Neuronal stem cell (in vitro differentiated cells): Measurements from ENCODE around the gene ADARB1.

ENCODE experiments used
- DNase-seq: peaks from one replicate; pipeline ENCODE4 v3.0.0-alpha.2; 2013; ENCODE audit warnings: low spot score
- H2AFZ ChIP-seq: one replicate; pipeline ENCODE4 v1.6.1; 2013; ENCODE audit warnings: mild to moderate bottlenecking, low read length, inconsistent platforms
- H2AK5ac ChIP-seq: 2 replicates; pipeline ENCODE4 v1.6.1; 2013; ENCODE audit warnings: low read depth, mild to moderate bottlenecking, inconsistent platforms, low read length, moderate library complexity, mixed read lengths
- H2BK120ac ChIP-seq: 2 replicates; pipeline ENCODE4 v1.6.1; 2013; ENCODE audit warnings: low read depth, mild to moderate bottlenecking, inconsistent platforms, low read length, moderate library complexity, mixed read lengths
- H2BK12ac ChIP-seq: one replicate; pipeline ENCODE4 v1.6.1; 2013; ENCODE audit warnings: low read length, inconsistent platforms
- H2BK15ac ChIP-seq: 2 replicates; pipeline ENCODE4 v1.6.1; 2013; ENCODE audit warnings: mild to moderate bottlenecking, low read length, inconsistent platforms, mixed read lengths
- H2BK5ac ChIP-seq: one replicate; pipeline ENCODE4 v1.6.1; 2013; ENCODE audit warnings: inconsistent platforms, mild to moderate bottlenecking, low read length, moderate library complexity
- H3K14ac ChIP-seq: one replicate; pipeline ENCODE4 v1.6.1; 2013; ENCODE audit warnings: low read length, inconsistent platforms
- H3K18ac ChIP-seq: 2 replicates; pipeline ENCODE4 v1.6.1; 2013; ENCODE audit warnings: low read length, inconsistent platforms
- H3K23ac ChIP-seq: 2 replicates; pipeline ENCODE4 v1.6.1; 2013; ENCODE audit warnings: low read depth, mild to moderate bottlenecking, mixed read lengths, low read length, inconsistent platforms; ENCODE audit not compliant: poor library complexity
- H3K27ac ChIP-seq: replicated peaks from 3 replicates; pipeline ENCODE4 v1.5.1; 2013; ENCODE audit warnings: low read length, inconsistent platforms
- H3K27me3 ChIP-seq, 3 experiments: 2 replicates each; pipeline ENCODE4 v1.6.1; 2013; ENCODE audit warnings: low read length in 3 of 3, mild to moderate bottlenecking in 2 of 3, inconsistent platforms in 1 of 3, low read depth in 1 of 3, mixed read lengths in 1 of 3, moderate library complexity in 1 of 3; ENCODE audit not compliant: control insufficient read depth in 3 of 3, insufficient read depth in 3 of 3
- H3K36me3 ChIP-seq, 2 donors: replicated peaks in 1 of 2; 2 replicates each; pipeline ENCODE4 v1.6.1; 2013; ENCODE audit warnings: low read length in 2 of 2; ENCODE audit not compliant: control insufficient read depth in 2 of 2, insufficient read depth in 2 of 2
- H3K4ac ChIP-seq: 2 replicates; pipeline ENCODE4 v1.6.1; 2013; ENCODE audit warnings: inconsistent platforms, mild to moderate bottlenecking, low read length, moderate library complexity
- H3K4me1 ChIP-seq, 2 donors: 1 replicate in 1 of 2; 2 replicates in 1 of 2; pipeline ENCODE4 v1.6.1; 2013; ENCODE audit warnings: low read length in 2 of 2, low read depth in 1 of 2; ENCODE audit not compliant: control insufficient read depth in 2 of 2, insufficient read depth in 1 of 2
- H3K4me2 ChIP-seq: one replicate; pipeline ENCODE4 v1.6.1; 2013; ENCODE audit warnings: mild to moderate bottlenecking, low read length, inconsistent platforms; ENCODE audit not compliant: insufficient read depth, poor library complexity, severe bottlenecking
- H3K4me3 ChIP-seq, 2 donors: 2 replicates each; pipeline ENCODE4 v1.5.1; 2013; ENCODE audit warnings: low read length in 2 of 2, mild to moderate bottlenecking in 2 of 2, inconsistent platforms in 1 of 2, moderate library complexity in 1 of 2
- H3K79me1 ChIP-seq: one replicate; pipeline ENCODE4 v1.6.1; 2013; ENCODE audit warnings: low read depth, mild to moderate bottlenecking, inconsistent platforms, low read length, moderate library complexity
- H3K9ac ChIP-seq: one replicate; pipeline ENCODE4 v1.6.1; 2013; ENCODE audit warnings: mild to moderate bottlenecking, low read depth, low read length, inconsistent platforms; ENCODE audit not compliant: poor library complexity
- H3K9me3 ChIP-seq, 2 donors: replicated peaks in 1 of 2; 2 replicates each; pipeline versions ENCODE3 to v1.6.1; 2013; ENCODE audit warnings: low read length in 2 of 2, mild to moderate bottlenecking in 2 of 2, inconsistent platforms in 1 of 2, low read depth in 1 of 2, mixed read lengths in 1 of 2, moderate library complexity in 1 of 2; ENCODE audit not compliant: control insufficient read depth in 2 of 2, insufficient read depth in 1 of 2
- H4K8ac ChIP-seq: one replicate; pipeline ENCODE4 v1.6.1; 2013; ENCODE audit warnings: low read depth, mild to moderate bottlenecking, inconsistent platforms, low read length, moderate library complexity
- H4K91ac ChIP-seq: one replicate; pipeline ENCODE4 v1.6.1; 2013; ENCODE audit warnings: low read length, low read depth, mild to moderate bottlenecking, inconsistent platforms; ENCODE audit not compliant: poor library complexity
- WGBS, 2 donors: extraction: QIAGEN DNeasy Blood & Tissue Kit; methylation state at CpG; one replicate each; pipeline ENCODE4 v1.1.7; 2013; ENCODE audit warnings: missing lambda C conversion rate in 2 of 2, mixed read lengths in 1 of 2; ENCODE audit not compliant: insufficient read length in 2 of 2, insufficient replicate concordance in 1 of 2; ENCODE audit errors: extremely low coverage in 2 of 2; 5-methylcytosine and 5-hydroxymethylcytosine counted together

ADARB1 gene

GRCh38 chr21:45122030-45122429 is 47.6 kb downstream of the ADARB1 start:
- Histone ChIP-seq H3K36me3 (no peaks in the 10 kb centered on the region), H3K4me1 (peaks cover 0 to 13% of the 10 kb centered on the region in 2 donors), H2BK5ac (no peak overlapping the region), H3K27me3 (no peaks in the 10 kb centered on the region), H2BK12ac (no peak overlapping the region), H2BK15ac (no peak overlapping the region), H2AFZ (no peak overlapping the region), H3K18ac (no peak overlapping the region), H3K79me1 (no peaks in the 10 kb centered on the region), H3K23ac (no peak overlapping the region), H2BK120ac (no peak overlapping the region), H4K8ac (no peak overlapping the region), H3K9ac (no peak overlapping the region), H4K91ac (no peak overlapping the region), H3K9me3 (no peaks in the 10 kb centered on the region), H3K27ac (no peak overlapping the region), H3K14ac (no peak overlapping the region), H3K4me3 (no peak overlapping the region), H3K4ac (no peak overlapping the region), H3K4me2 (no peak overlapping the region), H2AK5ac (no peak overlapping the region)
- WGBS, 2 donors = no CpG with 5 or more reads among the region's 6 CpGs
- no peak for DNase-seq

GRCh38 chr21:45122432-45123132 is 48.2 kb downstream of the ADARB1 start:
- no peak overlapping the region for H3K18ac ChIP-seq
- no peak overlapping the region for H2AFZ ChIP-seq
- no peak overlapping the region for H2AK5ac ChIP-seq
- no peak overlapping the region for H3K4me2 ChIP-seq
- no peak overlapping the region for H3K4ac ChIP-seq
- H3K36me3 ChIP-seq = no peaks in the 10 kb centered on the region
- no peak overlapping the region for H2BK120ac ChIP-seq
- no peak overlapping the region for H3K27ac ChIP-seq
- H2BK15ac ChIP-seq = no peak overlapping the region
- DNase-seq = no peak
- no peak overlapping the region for H3K14ac ChIP-seq
- H3K79me1 ChIP-seq = no peaks in the 10 kb centered on the region
- H4K91ac ChIP-seq = no peak overlapping the region
- no peak overlapping the region for H4K8ac ChIP-seq
- WGBS, 2 donors = no CpG with 5 or more reads among the region's 10 CpGs
- H3K9me3 ChIP-seq = no peaks in the 10 kb centered on the region
- H3K27me3 ChIP-seq = no peaks in the 10 kb centered on the region
- H3K23ac ChIP-seq = no peak overlapping the region
- H3K4me1 ChIP-seq = peaks cover 0 to 13% of the 10 kb centered on the region in 2 donors
- no peak overlapping the region for H2BK5ac ChIP-seq
- no peak overlapping the region for H3K4me3 ChIP-seq
- no peak overlapping the region for H3K9ac ChIP-seq
- no peak overlapping the region for H2BK12ac ChIP-seq

GRCh38 chr21:45123440-45123839 is 49.1 kb downstream of the ADARB1 start:
- Histone ChIP-seq H4K91ac (no peak overlapping the region), H3K18ac (no peak overlapping the region)
- WGBS, 2 donors = no CpG with 5 or more reads among the region's 6 CpGs

GRCh38 chr21:45124596-45124995 is 50.2 kb downstream of the ADARB1 start:
- Histone ChIP-seq H2AK5ac (no peak overlapping the region), H2BK120ac (no peak overlapping the region), H3K9me3 (no peaks in the 10 kb centered on the region), H3K4ac (no peak overlapping the region), H3K18ac (no peak overlapping the region), H2BK5ac (no peak overlapping the region), H3K4me3 (no peak overlapping the region), H4K91ac (no peak overlapping the region), H3K23ac (no peak overlapping the region), H2BK12ac (no peak overlapping the region), H3K27ac (no peak overlapping the region), H3K9ac (no peak overlapping the region), H3K27me3 (no peaks in the 10 kb centered on the region), H3K4me2 (no peak overlapping the region), H3K79me1 (no peaks in the 10 kb centered on the region), H2BK15ac (no peak overlapping the region), H3K4me1 (peaks cover 0 to 13% of the 10 kb centered on the region in 2 donors), H2AFZ (no peak overlapping the region), H3K14ac (no peak overlapping the region), H3K36me3 (no peaks in the 10 kb centered on the region), H4K8ac (no peak overlapping the region)
- no CpG with 5 or more reads among the region's 6 CpGs for WGBS, 2 donors
- no peak for DNase-seq

More at GRCh38 chr21:45123440-45123839, 49.1 kb downstream of the ADARB1 start:
- Histone ChIP-seq H2AFZ (no peak overlapping the region), H3K36me3 (no peaks in the 10 kb centered on the region), H2BK12ac (no peak overlapping the region), H3K9me3 (no peaks in the 10 kb centered on the region), H2BK120ac (no peak overlapping the region), H3K14ac (no peak overlapping the region), H3K9ac (no peak overlapping the region), H2BK5ac (no peak overlapping the region), H4K8ac (no peak overlapping the region), H3K79me1 (no peaks in the 10 kb centered on the region), H3K23ac (no peak overlapping the region), H3K4me2 (no peak overlapping the region), H3K27ac (no peak overlapping the region), H3K4me1 (peaks cover 0 to 13% of the 10 kb centered on the region in 2 donors), H3K4me3 (no peak overlapping the region), H3K27me3 (no peaks in the 10 kb centered on the region), H2BK15ac (no peak overlapping the region), H3K4ac (no peak overlapping the region), H2AK5ac (no peak overlapping the region)
- DNase-seq = no peak
